Glomerular visceral epithelial cell (primary cell): ENCODE results near the gene AIMP2.
A peak's percentile ranks its signal among the peaks of the same experiment; 100 is the strongest.
"Not testable (repeated sequence)": the region's sequence is repeated elsewhere in the genome, so short reads cannot be mapped to it uniquely, and the experiment has no call there.

ENCODE experiments used
- DNase-seq: peaks from one replicate; pipeline ENCODE4 v3.0.0-alpha.2; 2016; ENCODE audit errors: extremely low spot score

Gene AIMP2

DNA sequence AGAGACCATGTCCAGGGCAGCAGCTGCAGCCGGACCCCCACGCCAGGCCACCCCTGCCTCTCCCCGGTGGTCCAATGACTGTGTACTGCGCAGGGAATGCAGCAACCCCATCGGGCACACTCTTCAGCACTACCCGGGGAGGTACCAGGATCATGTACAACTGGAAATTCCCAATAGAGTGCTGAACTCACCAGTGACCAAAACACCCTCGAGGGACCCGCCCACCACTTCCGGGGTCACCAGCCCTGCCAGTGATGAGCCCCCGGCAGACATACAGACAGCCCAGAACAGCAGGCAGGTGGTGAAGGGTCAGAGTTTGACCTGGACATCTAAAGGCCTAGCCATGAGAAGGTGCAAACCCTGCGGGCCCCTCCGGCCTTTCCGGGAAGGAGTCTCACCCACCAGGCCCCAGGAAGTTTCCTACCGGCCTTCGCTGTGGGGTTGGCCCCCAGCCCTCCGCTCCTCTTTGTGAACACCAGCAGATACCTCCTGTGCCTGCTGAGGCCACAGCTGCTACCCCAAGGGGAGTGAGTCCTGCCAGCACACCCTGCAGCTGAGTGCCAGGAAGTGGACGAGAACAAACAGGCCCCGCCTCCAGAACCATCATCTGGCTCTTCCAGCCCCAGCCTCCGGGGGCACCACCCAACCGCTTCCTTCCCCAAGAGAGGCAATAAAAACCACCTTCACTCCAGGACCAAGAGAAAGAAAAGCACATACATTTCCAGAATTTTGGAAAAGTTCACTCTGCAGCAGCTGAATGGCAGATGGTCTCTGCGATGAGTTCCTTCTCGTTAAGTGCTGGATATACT is 17.1 kb downstream of the AIMP2 start:
- DNase-seq = peak; percentile 33

DNA sequence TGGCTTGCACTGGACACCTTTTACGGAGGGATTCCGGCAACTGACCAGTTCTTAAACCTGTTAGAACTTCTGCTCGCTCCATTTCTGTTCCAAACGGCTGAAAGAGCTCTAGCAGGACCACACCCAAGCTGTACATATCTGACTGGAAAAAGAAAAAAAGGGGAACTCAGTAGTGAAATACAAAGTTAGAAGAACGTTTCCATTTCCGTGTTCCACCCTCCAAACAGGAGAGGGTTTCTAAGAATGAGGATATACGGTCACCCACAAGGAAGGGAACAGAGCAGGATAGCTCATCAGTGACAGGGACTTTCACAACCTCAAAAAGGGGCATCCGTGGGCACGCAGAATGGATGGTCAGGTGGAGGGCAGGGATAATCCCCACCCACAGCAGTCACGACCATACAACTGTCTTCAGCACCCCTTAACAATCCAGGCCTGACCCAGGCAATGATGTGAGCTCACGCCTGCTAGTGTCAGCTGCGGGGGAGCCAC is 17.8 kb downstream of the AIMP2 start:
- DNase-seq = no peak

DNA sequence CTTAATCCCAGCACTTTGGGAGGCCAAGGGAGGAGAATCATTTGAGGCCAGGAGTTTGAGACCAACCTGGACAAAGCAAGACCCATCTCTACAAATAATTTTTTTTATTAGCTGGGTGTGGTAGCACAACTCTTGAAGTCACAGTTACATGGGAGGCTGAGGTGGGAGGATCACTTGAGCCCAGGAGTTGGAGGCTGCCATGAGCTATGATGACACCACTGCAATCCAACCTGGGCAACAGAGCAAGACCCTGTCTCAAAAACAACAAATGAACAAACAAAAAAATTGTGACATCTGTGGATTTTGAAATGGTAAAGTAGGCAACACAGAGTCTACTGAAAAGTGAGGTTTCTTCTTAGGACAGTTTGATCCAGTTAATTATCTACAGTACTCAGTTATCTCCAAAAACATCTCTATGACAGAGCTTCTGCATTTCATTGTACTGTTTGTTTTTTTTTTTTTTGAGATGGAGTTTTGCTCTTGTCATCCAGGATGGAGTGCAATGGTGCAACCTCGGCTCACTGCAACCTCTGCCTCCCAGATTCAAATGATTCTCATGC is 18.8 kb downstream of the AIMP2 start:
- DNase-seq = no peak

DNA sequence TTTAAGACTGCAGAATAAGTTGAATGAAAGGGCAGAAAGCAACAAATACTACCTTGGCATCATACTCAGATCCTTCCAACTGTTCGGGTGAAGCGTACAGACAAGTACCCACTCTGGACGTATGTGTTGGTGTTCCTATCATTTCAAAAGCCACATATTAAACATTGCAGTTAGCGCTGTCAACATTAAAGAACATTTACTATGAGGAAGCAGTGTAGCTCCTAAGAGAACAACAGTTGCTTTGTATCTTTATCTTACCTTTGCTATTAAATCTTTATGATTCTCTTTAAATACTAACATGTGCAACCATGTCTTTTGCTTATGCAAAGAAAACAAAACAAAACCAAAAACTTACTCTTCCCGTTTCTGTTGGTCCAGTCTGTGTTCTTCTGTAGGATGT is 19.5 kb downstream of the AIMP2 start:
- no peak for DNase-seq

DNA sequence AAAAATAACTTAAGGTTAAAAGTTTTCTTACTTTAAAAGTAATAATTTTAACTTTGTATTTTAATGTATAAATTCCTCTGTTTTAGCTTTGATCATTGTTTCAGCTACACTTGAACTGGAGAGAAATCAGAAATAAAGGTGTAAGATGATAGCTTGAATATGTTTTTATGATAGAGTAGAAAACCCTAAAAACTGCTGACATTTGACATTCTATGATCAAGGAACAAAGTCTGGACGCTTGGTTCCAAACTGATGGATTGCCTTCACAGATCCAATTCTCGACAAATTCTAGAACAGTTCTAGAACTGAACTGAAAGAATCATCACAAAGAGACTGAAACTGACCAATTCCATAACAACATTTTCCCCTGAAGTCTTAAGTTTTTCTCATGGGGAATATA is 21.9 kb downstream of the AIMP2 start, which contains the start of gene ANKRD61:
Gene ANKRD61, plus strand, starts transcription at position 389 of the 400 bp plus-strand sequence. Its CDS starts 0 bp downstream, at position 389.
- DNase-seq = no peak

DNA sequence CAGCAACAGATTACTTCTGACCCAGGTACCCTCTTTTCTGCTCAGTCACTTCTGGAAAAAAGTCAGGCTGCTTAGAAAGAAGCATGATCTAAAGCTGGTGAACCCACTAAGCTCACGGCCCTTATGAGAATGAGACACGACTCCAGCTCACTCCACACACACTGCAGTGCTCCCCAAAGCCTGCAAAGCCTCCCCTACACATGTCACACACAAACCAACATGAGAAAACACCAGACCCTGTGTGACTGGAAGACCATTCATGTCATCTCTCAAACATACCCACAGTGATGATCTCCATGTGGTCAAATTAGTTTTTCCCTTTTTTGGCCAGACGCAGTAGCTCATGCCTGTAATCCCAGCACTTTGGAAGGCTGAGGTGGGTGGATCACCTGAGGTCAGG is 22.5 kb downstream of the AIMP2 start:
- DNase-seq = no peak

DNA sequence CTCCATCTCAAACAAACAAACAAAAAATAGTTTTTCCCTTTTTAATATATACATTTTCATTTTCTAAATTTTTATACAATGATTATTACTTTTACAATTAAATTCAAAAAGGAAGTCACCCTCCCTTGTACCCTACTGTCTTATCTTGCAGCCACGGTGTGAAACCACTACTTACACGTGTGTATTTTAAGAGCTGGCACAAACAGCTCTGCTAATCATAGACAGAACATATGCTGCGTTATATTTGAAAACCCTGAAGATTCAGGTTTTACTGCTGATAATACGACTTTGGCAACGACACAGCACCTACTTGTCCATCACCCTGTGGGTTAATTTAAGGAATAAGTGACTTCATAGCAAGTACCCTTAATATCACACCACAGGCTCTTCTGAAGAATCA is 23.1 kb downstream of the AIMP2 start:
- no peak for DNase-seq

DNA sequence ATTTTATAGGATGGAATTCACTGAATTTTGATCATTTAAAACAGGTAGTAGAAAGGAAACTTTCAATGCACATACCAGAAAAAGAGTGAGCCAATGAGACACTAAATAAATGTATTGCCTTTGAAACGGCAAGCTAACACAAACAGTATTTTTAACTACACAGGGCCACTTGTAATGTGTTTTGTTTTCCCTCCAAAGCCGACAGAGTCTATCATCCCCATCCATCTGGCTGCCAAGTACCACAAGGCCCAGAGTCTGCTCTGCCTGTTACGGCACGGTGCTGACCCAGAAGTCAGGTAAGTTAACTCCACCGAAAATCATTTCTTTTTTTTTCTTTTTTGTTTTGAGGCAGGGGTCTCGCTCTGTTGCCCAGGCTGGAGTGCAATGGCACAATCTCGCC is 23.6 kb downstream of the AIMP2 start:
- no peak for DNase-seq

DNA sequence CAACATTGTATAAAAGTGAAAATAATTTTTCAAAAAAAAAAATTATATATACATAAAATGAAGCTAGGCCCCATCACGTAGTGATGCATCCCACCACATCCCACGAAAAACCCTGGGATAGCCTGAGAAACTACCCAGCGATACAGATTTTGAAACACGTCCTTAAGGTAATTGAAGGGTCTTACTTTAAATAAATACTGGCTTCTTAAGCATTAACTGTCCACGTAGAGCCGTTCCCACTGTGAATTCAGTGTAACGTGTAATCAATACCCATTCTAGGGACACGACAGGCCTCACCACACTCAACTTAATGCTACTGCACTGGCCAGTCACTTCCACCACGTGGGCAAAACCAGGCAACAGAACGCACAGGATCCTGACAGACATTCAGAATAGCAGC is 26.1 kb downstream of the AIMP2 start:
- DNase-seq = no peak

DNA sequence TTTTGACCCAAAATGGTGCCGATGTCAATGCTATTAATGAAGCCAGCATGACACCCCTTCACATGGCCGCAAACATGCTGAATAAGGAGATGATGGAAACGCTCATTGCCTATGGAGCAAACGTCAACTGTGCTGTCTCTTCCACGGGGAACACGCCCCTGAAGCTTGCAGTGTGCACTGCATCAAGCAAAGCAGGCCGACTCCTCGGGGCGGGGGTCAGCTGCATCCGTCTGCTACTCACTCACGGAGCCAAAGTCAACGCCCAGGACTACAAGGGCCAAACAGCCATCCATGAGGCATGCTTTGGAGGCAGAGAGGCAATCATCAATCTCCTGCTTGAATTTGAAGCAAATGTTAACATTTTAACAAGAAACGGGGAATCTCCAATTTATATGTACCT is 26.6 kb downstream of the AIMP2 start:
- DNase-seq = no peak

DNA sequence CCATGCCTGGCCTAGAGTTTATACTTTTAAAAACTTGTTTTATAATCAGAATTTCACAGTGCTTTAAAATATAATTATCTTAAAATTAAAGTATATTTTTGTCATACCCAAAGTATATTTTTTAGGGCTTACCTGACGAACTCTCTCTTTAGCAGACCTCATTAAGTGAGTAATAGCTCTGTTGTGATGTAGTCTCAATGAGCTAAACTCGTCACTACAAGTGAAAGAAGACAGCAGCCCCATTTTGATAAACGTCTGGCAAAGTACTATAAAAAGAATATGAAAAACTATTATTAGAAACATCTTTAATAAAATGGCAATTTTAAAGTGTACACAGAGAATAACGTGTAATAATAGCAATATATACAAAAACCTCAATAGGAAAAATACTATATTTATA is 40.7 kb downstream of the AIMP2 start:
- no peak for DNase-seq

DNA sequence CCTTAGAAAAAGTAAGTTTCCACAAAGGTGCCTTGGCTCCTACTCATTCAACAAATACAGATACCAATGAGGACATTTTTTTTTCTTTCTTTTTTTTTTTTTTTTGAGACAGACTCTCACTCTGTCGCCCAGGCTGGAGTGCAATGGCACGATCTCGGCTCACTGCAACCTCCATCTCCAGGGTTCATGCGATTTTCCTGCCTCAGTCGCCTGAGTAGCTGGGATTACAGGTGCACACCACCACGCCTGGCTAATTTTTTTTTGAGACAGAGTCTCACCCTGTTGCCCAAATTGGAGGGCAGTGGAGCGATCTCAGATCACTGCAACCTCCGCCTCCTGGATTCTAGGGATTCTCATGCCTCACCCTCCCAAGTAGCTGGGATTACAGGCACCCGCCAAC is 42.1 kb downstream of the AIMP2 start:
- DNase-seq = not testable (repeated sequence)

DNA sequence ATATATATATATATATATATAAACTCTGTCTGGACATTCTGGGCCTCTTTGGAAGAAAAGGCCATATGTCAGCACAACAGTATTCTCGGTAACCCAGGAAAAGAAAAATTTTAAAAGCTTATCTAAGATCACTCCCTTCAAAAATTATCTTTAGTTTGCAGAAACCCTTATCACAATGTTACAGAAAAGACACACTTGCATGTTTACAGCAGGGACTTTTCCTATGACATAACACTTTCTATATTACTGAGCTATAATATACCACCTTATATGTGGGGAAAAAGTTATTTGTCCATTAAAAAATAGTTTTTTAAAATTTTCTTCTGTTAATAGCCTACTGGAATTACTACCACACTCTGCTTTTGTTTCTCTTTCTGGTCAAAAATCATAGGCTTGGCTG is 47.5 kb downstream of the AIMP2 start:
- DNase-seq = no peak

DNA sequence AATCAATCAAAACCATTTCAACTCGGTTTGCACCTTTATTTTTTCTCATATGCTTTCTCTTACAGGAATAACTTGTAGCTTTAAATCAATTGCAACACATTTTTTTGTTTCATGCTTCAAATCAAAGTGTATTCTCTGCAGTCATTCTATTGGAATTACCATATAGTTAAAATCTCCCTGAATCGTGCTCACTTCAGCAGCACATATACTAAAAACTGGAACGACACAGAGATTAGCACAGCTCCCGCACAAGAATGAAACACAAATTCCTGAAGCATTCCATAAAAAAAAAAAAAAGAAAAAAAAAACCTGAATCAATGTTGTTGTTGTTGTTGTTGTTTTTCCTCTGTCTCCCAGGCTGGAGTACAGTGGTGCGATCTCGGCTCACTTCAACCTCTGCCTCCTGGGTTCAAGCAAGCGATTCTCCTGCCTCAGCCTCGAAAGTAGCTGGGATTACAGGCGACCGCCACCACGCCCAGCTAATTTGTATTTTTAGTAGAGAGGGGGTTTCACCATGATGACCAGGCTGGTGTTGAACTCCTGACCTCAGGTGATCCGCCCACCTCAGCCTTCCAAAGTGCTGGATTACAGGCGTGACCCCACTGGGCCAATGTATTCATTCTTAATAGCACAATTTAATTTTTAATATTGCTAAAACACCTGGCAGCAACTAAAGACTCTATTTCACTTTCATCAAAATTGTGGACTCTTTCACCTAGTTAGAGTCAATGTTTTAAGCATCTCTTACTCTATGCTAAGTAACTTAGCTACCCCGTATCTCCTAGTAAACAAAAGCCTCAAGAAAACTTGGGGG is 48.5 kb downstream of the AIMP2 start:
- DNase-seq = peak; percentile 7

DNA sequence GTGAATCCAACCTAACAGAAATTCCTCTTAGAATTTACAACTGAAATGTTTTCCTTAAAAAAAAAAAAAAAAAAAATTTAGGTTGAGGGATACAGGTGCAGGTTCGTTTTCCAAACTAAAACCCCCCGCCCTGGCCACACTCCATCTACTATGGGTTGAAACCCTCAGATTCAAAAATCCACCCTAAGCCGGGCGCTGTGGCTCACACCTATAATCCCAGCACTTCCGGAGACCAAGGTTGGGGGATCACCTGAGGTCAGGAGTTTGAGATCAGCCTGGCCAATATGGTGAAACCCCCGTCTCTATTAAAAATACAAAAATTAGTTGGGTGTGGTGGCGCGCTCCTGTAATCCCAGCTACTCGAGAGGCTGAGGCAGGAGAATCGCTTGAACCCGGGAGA is 50.9 kb downstream of the AIMP2 start:
- DNase-seq = not testable (repeated sequence)

DNA sequence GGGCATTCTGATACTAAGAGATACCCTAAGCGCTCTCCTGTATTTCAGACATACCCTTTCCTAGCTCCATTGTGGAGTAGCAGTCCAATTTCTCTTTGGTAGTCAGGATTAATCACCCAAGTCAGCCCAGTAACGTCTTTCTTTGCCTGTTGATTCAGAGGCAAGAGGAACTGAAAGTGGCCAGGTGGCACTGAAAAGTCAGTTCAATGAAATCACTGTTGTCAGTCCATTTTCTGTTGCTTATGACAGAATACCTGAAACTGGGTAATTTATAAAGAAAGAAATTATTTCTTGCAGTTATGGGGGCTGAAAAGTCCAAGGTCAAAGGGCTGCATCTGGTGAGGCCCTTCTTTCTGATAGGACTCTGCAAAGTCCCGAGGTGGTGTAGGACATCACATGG is 62.3 kb downstream of the AIMP2 start:
- DNase-seq = no peak
